HuH-7 (cell line): ENCODE results near the gene UACA.

Experiments
- DNase-seq: peaks from one replicate; pipeline ENCODE4 v3.0.0; 2011; ENCODE audit warnings: low spot score

Gene UACA

GRCh38 chr15:70788114-70789049, 25.0 kb upstream of the UACA start:
- peak; percentile 41 for DNase-seq

- DNase-seq, result no peak
These were observed 23.6 kb upstream of the UACA start for GRCh38 chr15:70786996-70787395.

DNA sequence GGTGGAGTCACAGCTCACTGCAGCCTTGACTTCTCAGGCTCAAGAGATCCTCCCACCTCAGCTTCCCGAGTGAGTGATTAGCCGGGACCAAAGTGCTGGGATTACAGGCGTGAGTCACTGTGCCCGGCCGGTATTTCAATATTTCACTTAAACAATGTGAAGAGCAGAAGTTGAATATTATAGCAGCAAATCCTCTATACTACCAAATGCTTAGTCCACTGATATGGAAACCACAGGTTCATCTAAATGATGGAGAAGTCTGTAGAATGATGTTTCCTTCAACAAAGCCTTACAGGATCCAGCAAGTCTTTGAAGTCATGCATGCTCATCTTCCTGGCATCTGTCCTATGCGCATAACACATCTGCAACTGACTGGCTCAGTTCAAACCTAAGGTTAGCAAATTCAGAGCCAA, 20.3 kb upstream of the UACA start:
- DNase-seq, result no peak

- no peak for DNase-seq
These were observed 19.7 kb upstream of the UACA start for GRCh38 chr15:70783041-70783440.

- no peak for DNase-seq
These were observed 17.9 kb upstream of the UACA start for GRCh38 chr15:70781236-70781635.

- DNase-seq, result no peak
These were observed 15.1 kb upstream of the UACA start for GRCh38 chr15:70778258-70779076.

- no peak for DNase-seq
These were observed 14.0 kb upstream of the UACA start for GRCh38 chr15:70777170-70777926.

DNA sequence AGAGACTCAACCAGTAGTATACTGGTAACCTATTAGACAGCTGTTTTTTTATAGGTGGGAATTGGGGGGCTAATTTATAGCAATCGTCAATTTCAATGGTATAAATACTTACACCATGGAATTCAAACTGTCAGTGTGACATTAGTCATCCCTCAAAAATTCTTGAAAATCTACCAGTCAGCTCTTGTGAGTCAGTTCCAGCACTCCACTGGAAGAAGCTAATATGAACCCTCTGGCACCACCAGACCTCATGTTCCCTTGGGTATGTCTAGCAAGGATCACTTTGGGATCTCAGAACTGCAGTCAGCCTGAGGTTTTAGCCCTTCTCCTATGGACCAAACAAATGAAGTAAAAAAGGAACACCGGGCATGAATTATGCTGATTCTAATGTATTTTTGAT, 11.8 kb upstream of the UACA start:
- no peak for DNase-seq

DNA sequence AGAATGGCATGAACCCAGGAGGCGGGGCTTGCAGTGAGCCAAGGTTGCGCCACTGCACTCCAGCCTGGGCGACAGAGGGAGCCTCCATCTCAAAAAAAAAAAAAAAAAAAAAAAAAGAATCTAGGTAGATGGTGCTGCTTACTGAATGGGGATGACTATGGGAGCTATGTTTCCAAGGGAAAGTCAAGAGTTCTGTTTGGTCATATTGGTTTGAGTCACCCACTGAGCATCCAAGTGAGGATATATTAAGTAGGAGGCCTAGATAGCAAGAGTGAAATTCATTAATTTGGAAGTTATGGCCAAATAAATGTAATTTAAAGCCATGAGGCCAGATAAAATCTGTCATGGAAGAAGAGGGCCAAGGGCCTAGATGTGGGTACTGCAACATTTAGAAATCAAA, 9.0 kb upstream of the UACA start:
- DNase-seq, result no peak

- no peak for DNase-seq
These were observed 7.5 kb upstream of the UACA start for GRCh38 chr15:70770863-70771262.

DNA sequence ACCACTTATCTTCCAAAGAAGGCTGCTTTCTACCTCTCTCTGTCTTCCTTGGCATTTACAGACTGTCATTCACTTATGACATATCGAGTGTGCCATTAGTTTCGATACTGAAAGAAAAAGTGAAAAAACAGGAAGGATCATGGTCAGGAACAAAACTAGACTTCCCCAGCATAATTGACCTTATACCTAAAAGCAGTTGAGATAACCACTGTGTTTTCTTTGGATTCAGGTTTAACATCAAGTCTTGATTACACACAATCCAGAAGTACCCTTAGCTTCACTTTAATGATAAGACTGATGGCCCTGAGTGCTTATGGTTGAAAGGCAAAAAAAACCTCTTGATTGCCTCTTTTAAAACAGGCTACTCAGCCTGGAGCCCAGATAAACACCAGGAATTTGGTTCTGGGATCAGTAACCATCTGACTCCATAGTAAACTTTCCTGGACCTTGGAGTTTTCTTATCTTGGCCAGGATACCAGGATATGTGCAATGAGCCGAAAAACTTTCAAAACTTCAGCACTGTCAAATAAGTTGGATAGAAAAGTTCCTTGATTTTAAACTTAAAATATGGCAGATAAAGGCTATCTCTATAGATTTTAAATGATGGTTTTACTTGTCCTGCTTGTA, 5.0 kb upstream of the UACA start:
- no peak for DNase-seq

GRCh38 chr15:70767667-70768066, 4.3 kb upstream of the UACA start:
- no peak for DNase-seq

DNA sequence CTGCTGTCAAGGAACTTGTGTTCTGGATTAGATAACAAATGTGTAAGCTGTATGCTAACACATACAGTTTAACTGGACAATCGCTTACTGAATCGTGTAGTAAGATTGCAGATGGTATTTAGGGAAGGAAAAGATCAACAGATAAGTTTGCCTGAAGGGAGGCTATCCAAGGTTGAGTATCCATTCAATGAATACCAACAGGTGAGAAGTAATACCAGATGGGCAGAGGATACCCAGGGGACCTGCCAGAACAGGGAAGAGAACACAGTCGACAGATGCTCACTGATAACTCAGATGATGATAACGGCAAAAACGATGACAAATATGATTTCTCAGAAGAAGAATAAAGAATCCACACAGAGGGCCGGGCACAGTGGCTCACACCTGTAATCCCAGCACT, 3.2 kb upstream of the UACA start:
- DNase-seq, result no peak

DNA sequence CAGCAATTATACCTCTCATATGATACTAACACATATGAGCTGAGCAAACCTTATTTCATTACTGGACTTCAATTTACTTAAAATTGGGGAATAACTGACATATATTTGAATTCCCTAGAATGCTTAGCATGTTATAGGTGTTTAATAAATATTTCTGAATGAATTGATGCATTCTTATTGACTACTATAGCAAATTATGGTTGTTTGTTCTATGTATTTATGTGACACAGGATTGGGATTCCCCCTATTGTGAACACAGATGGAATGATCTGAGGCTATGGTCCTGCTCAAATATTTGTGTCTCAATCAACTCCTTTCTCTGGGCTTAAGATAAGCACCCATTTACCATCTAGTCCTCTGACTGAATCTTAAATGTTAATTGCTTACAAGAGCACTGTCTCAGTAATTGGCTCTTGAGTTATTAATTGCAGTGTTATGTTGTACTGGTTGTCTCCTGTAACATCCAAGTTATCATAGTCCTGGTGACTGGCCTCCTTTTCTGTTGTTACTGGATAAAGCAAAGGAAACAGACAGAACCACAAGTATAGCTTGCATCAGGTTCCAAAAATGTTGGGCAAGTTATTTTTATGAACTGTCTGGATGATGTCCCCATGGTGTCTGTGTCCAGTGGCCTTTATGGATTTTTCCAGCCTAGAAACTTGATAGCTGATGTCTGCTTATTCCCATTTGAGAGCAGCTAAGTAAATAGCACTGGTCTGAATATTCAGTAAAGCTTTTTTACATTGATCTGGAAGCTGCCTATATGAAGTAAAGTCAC, 2.3 kb upstream of the UACA start:
- DNase-seq, result no peak

- DNase-seq, result no peak
These were observed 782 bp upstream of the UACA start for GRCh38 chr15:70763950-70764730.

GRCh38 chr15:70762469-70763119, 764 bp downstream of the UACA start:
- DNase-seq, result peak; percentile 37

DNA sequence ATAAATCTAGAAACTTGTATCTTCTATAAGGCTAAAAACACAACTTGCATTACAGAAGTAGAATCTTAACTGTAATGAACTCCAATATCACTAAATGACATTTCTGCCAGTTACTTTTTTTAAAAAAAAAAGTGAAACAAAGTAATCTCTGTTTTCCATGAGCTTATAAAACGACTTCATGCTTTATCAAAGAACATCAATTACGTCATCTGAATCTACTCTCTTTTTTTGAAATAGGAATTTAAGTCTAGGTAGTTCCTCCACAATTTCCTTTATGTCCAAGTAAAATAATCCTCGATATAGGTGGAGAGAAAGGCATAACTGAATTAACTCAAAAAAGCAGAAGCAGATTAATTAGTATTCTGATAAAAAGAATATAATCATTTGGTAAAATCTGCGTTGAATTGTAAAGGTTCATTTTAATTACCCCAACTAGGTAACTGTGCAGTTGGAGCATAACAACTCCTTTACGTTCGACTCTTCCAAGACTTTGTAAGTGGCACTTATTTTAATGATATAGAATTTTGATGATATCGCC, 1.4 kb downstream of the UACA start:
- no peak for DNase-seq

DNA sequence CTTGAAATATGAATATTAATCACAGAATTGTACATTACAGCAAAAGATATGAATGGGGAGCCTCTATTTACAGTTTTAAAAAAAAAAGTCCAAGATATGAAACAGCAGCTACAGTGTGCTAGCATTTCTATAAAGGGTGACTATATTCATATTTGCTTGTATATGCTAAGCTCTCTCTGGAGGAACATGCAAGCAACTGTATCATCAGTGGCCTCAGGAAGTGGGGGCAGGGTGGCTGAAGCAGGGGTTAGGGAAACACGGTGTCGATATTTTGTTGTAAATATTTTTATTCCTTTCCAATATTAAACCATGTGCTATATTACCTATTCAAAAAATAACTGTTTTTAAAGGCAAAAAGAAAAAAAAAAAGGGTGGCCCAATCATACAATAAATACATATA, 2.3 kb downstream of the UACA start:
- no peak for DNase-seq

DNA sequence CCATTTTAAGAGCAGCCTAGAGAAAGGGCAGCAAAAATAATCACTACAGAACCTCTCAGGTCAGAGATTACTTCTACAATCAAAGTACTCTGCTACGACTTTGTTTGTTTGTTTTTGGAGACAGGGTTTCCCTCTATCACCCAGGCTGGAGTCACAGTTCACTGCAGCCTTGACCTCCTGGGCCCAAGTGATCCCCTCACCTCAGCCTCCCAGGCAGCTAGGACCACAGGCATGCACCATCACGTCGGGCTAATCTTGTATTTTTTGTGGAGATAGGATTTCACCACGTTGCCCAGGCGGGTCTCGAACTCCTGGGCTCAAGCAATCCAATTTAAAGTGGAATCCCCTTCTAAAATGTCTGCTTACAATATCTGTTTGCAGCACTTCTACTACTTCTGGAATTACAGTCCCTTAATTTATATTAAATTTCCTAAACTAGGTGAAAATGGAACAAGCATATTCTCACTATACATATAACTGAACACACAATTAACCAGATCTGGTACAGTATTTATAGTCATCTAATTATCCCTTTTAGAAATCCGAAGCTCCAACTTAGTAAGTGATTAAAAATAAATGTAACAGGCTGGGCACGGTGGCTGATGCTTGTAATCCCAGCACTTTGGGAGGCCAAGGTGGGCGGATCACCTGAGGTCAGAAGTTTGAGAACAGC, 4.4 kb downstream of the UACA start:
- DNase-seq, result no peak
